T-cell (primary cell): ENCODE data around the gene SLC8A1. TPM values are rescaled to one million over a fixed set of nuclear protein-coding genes. Genes with fewer than 3 reads are reported as not detected.

ENCODE experiments used
- ATAC-seq, 4 experiments: fragments of 200-7000 bp in 3 of 4; fragments of 150-1000 bp in 1 of 4; cut with Tn5 transposase; replicated peaks in 1 of 4; 1 replicate in 3 of 4; 2 replicates in 1 of 4; pipeline ENCODE4 v1.10.0; 2021; ENCODE audit warnings: moderate library complexity in 3 of 4, mild to moderate bottlenecking in 2 of 4, moderate number of reproducible peaks in 1 of 4
- CTCF ChIA-PET, 2 donors: fragments of 300-600 bp; sonication (Branson Sonifier 250); formaldehyde crosslinking; loops; one replicate each; lab custom pipeline; 2022; ENCODE audit warnings: antibody characterized with exemption in 2 of 2; lab: Charles Lee
- POLR2A ChIA-PET, 2 donors: fragments of 300-600 bp; sonication (Branson Sonifier 250); formaldehyde crosslinking; loops; one replicate each; lab custom pipeline; 2022; ENCODE audit warnings: antibody characterized with exemption in 2 of 2; lab: Charles Lee
- DNase-seq, 35 experiments: peaks; one replicate each; pipeline versions ENCODE4 v3.0.0 to v3.0.0-alpha.2; 2013 to 2023
- H3K27ac ChIP-seq: one replicate; pipeline ENCODE4 v1.5.1; 2013; ENCODE audit warnings: low read length
- H3K27me3 ChIP-seq, 2 experiments: replicated peaks in 1 of 2; 1 replicate in 1 of 2; 2 replicates in 1 of 2; pipeline versions ENCODE4 v1.6.1 to v1.7.0; 2013; ENCODE audit warnings: low read length in 1 of 2, mixed read lengths in 1 of 2; ENCODE audit not compliant: control insufficient read depth in 2 of 2, insufficient read depth in 2 of 2; ENCODE audit errors: extremely low read depth in 1 of 2
- H3K36me3 ChIP-seq, 2 donors: 1 replicate in 1 of 2; 2 replicates in 1 of 2; pipeline versions ENCODE4 v1.6.1 to v1.7.0; 2013; ENCODE audit warnings: low read length in 1 of 2; ENCODE audit not compliant: control insufficient read depth in 2 of 2, insufficient read depth in 1 of 2; ENCODE audit errors: extremely low read depth in 1 of 2
- H3K4me1 ChIP-seq, 2 experiments: 1 replicate in 1 of 2; 2 replicates in 1 of 2; pipeline versions ENCODE4 v1.6.1 to v1.7.0; 2013; ENCODE audit warnings: low read length in 2 of 2, mixed read lengths in 1 of 2; ENCODE audit not compliant: insufficient read depth in 2 of 2, control insufficient read depth in 1 of 2; ENCODE audit errors: extremely low read depth in 1 of 2
- H3K4me3 ChIP-seq, 2 donors: 1 replicate in 1 of 2; 2 replicates in 1 of 2; pipeline versions ENCODE4 v1.5.1 to v1.7.0; 2013; ENCODE audit warnings: mild to moderate bottlenecking in 2 of 2, low read length in 1 of 2, moderate library complexity in 1 of 2; ENCODE audit not compliant: control insufficient read depth in 1 of 2; ENCODE audit errors: extremely low read depth in 1 of 2
- H3K9me3 ChIP-seq: 2 replicates; pipeline ENCODE4 v1.7.0; 2013
- H3K27ac Mint-ChIP-seq, 2 donors: one replicate each; pipeline ENCODE4 v1.8.0; 2020 to 2021; ENCODE audit warnings: mild to moderate bottlenecking in 2 of 2, mixed read lengths in 2 of 2
- H3K27me3 Mint-ChIP-seq, 2 donors: one replicate each; pipeline ENCODE4 v1.8.0; 2021 to 2022; ENCODE audit warnings: mixed read lengths in 2 of 2
- H3K36me3 Mint-ChIP-seq: one replicate; pipeline ENCODE4 v1.8.0; 2021; ENCODE audit warnings: mixed read lengths
- H3K4me1 Mint-ChIP-seq, 3 donors: one replicate each; pipeline ENCODE4 v1.8.0; 2020 to 2022; ENCODE audit warnings: mixed read lengths in 3 of 3, mild to moderate bottlenecking in 1 of 3
- H3K4me3 Mint-ChIP-seq, 3 donors: one replicate each; pipeline ENCODE4 v1.8.0; 2020 to 2022; ENCODE audit warnings: mild to moderate bottlenecking in 3 of 3, mixed read lengths in 3 of 3, moderate library complexity in 3 of 3
- H3K9me3 Mint-ChIP-seq, 3 donors: one replicate each; pipeline ENCODE4 v1.8.0; 2020 to 2022; ENCODE audit warnings: mixed read lengths in 3 of 3
- WGBS: methylation state at CpG from one replicate; pipeline ENCODE4 v1.1.5; 2013; ENCODE audit warnings: missing lambda C conversion rate; ENCODE audit not compliant: insufficient coverage; 5-methylcytosine and 5-hydroxymethylcytosine counted together
- total RNA-seq, 35 experiments: library from RNA in 6 of 35; stranded (reverse) in 6 of 35; fragments of 120-200 nt in 1 of 35; gene quantifications; one replicate each; pipeline versions ENCODE4 v1.2.1 to v1.2.4 and lab custom pipeline; 2013 to 2026

The SLC8A1 gene
- total RNA-seq, 5 donors from 2014 or later (not counting 1 experiment from before 2014, with no cell fraction given), result 0.09 to 0.35 (median 0.13) TPM

- Histone ChIP-seq H3K27ac (no peak overlapping the region), H3K4me1 (peaks cover 0 to 4% of the 10 kb centered on the region in 2 experiments), H3K36me3 (no peaks in the 10 kb centered on the region), H3K4me3 (no peak overlapping the region), H3K27me3 (no peaks in the 10 kb centered on the region), H3K9me3 (no peaks in the 10 kb centered on the region)
- CTCF ChIA-PET, result no interaction called here
- ATAC-seq (no peak), DNase-seq (no peak)
- POLR2A ChIA-PET, result no interaction called here
- Mint-ChIP-seq H3K27ac (no peak overlapping the region), H3K36me3 (no peaks in the 10 kb centered on the region), H3K4me3 (no peak overlapping the region), H3K9me3 (peaks cover 0 to 3% (median 0%) of the 10 kb centered on the region in 3 donors), H3K4me1 (no peaks in the 10 kb centered on the region), H3K27me3 (no peaks in the 10 kb centered on the region)
- 95% methylated on average over 3 of the region's 6 CpGs for WGBS
Observed at GRCh38 chr2:40178171-40178778, 273.6 kb downstream of the SLC8A1 start.

- Mint-ChIP-seq H3K9me3 (peaks cover 0 to 3% (median 0%) of the 10 kb centered on the region in 3 donors), H3K36me3 (no peaks in the 10 kb centered on the region), H3K27ac (no peak overlapping the region), H3K4me1 (no peaks in the 10 kb centered on the region), H3K4me3 (no peak overlapping the region), H3K27me3 (no peaks in the 10 kb centered on the region)
- Histone ChIP-seq H3K36me3 (no peaks in the 10 kb centered on the region), H3K4me1 (peaks cover 0 to 4% of the 10 kb centered on the region in 2 experiments), H3K4me3 (no peak overlapping the region), H3K27ac (no peak overlapping the region), H3K27me3 (no peaks in the 10 kb centered on the region), H3K9me3 (no peaks in the 10 kb centered on the region)
- no peak for DNase-seq
- ChIA-PET CTCF (no interaction called here), POLR2A (no interaction called here)
- 60% methylated on average over 1 of the region's 6 CpGs for WGBS
- no peak for ATAC-seq
Observed at GRCh38 chr2:40177366-40177765, 274.5 kb downstream of the SLC8A1 start.

DNA sequence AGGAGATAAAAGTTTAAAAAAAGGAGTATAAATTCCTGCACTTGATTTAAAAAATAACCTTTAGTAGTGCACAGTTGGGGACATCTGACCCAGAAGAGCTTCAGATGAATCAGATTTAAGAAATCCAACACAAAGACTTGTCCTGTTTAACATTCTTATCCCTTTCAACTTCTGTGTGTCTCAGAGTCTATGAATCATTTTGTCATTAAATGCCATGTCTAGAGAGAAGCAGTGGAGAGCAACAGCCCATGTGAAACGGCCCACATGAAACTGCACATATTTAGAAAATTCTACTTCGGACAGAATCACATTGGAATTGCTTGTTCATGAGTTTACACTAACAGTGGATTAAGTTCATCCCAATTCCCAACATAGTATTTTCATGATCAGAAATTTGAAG, 278.6 kb downstream of the SLC8A1 start:
- CTCF ChIA-PET, result no interaction called here
- no CpG with 5 or more reads among the region's 2 CpGs for WGBS
- H3K9me3 ChIP-seq, result no peaks in the 10 kb centered on the region
- no peaks in the 10 kb centered on the region for H3K4me1 ChIP-seq
- no peaks in the 10 kb centered on the region for H3K9me3 Mint-ChIP-seq
- no peak overlapping the region for H3K27ac ChIP-seq
- no peaks in the 10 kb centered on the region for H3K36me3 Mint-ChIP-seq
- H3K4me3 ChIP-seq, result no peak overlapping the region
- H3K4me3 Mint-ChIP-seq, result no peak overlapping the region
- no peaks in the 10 kb centered on the region for H3K27me3 ChIP-seq
- H3K27me3 Mint-ChIP-seq, result no peaks in the 10 kb centered on the region
- POLR2A ChIA-PET, result interaction anchor here in 1 of 2 donors (0.6 kb wide), 1 partner anchor 561 kb away, joined by 5 read pairs; no protein-coding TSS in a partner anchor
- no peak for ATAC-seq
- no peaks in the 10 kb centered on the region for H3K4me1 Mint-ChIP-seq
- DNase-seq, result no peak
- no peaks in the 10 kb centered on the region for H3K36me3 ChIP-seq
- H3K27ac Mint-ChIP-seq, result no peak overlapping the region

DNA sequence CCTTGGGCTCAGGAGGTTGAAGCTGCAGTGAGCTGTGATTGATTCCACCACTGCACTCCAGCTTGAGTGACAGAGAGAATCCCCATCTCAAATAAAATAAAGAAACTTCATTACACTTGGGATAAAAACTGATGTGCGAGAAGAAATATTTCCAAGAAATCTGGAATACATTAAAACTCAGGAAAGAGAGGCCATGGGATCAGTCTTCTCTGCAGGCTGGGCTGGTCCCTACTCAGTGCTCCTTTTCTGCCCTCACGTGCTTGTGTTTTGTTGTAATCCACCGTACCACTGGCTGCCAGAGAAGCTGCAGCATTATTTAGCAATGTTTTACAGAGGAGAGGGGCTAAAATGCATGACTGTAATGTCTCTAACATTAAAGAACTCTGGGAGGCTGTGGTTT, 282.0 kb downstream of the SLC8A1 start:
- CTCF ChIA-PET, result no interaction called here
- Histone ChIP-seq H3K27ac (no peak overlapping the region), H3K36me3 (no peaks in the 10 kb centered on the region), H3K27me3 (no peaks in the 10 kb centered on the region), H3K4me1 (no peaks in the 10 kb centered on the region), H3K9me3 (no peaks in the 10 kb centered on the region), H3K4me3 (no peak overlapping the region)
- ATAC-seq (no peak), DNase-seq (no peak)
- Mint-ChIP-seq H3K27me3 (no peaks in the 10 kb centered on the region), H3K27ac (no peak overlapping the region), H3K36me3 (no peaks in the 10 kb centered on the region), H3K4me3 (no peak overlapping the region), H3K4me1 (no peaks in the 10 kb centered on the region), H3K9me3 (no peaks in the 10 kb centered on the region)
- no CpG with 5 or more reads among the region's 3 CpGs for WGBS
- POLR2A ChIA-PET, result no interaction called here

DNA sequence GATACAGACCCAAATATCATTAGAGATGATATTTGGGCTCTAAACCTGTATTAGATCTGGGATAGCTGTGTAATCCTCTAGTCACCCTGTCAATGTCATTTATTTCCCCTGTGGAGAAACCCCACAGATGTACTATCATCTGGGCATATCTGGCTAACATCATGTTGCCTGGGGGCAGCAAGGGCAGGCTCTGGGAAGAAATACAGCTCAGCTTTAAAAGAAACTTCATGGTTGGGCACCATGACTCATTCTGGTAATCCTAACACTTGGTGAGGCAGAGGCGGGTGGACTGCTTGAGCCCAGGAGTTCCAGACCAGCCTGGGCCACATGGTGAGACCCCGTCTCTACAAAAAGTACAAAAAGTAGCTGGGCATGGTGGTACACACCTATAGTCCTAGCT, 282.5 kb downstream of the SLC8A1 start:
- no peaks in the 10 kb centered on the region for H3K4me1 Mint-ChIP-seq
- H3K4me3 Mint-ChIP-seq, result no peak overlapping the region
- Histone ChIP-seq H3K27ac (no peak overlapping the region), H3K36me3 (no peaks in the 10 kb centered on the region), H3K4me3 (no peak overlapping the region), H3K4me1 (no peaks in the 10 kb centered on the region), H3K9me3 (no peaks in the 10 kb centered on the region), H3K27me3 (no peaks in the 10 kb centered on the region)
- no peak for DNase-seq
- no peak for ATAC-seq
- H3K27me3 Mint-ChIP-seq, result no peaks in the 10 kb centered on the region
- H3K36me3 Mint-ChIP-seq, result no peaks in the 10 kb centered on the region
- no peaks in the 10 kb centered on the region for H3K9me3 Mint-ChIP-seq
- POLR2A ChIA-PET, result no interaction called here
- no peak overlapping the region for H3K27ac Mint-ChIP-seq
- 89% methylated on average over 1 of the region's 2 CpGs for WGBS
- CTCF ChIA-PET, result no interaction called here

DNA sequence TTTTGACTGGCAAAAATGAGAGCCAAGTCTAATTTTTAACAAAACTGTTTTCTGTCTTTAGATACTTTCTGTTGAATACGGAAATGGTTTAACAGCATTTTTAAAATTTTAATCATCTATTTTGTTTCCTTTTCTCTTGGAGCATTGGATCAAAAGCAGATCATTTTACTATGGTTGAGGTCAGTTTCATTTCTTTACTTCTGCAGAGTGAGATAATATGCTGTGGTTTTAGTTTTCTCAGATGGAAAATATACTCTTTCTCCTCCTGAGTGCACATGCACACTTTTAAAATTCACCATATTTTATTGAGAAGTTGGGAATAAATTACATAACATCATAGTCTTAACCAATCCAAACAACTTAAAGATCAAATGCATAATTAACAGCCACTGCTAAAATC, 283.3 kb downstream of the SLC8A1 start:
- Histone ChIP-seq H3K27ac (no peak overlapping the region), H3K27me3 (no peaks in the 10 kb centered on the region), H3K4me1 (no peaks in the 10 kb centered on the region), H3K4me3 (no peak overlapping the region), H3K36me3 (no peaks in the 10 kb centered on the region), H3K9me3 (no peaks in the 10 kb centered on the region)
- ChIA-PET POLR2A (no interaction called here), CTCF (no interaction called here)
- ATAC-seq (no peak), DNase-seq (no peak)
- no peaks in the 10 kb centered on the region for H3K36me3 Mint-ChIP-seq
- H3K9me3 Mint-ChIP-seq, result no peaks in the 10 kb centered on the region
- H3K4me3 Mint-ChIP-seq, result no peak overlapping the region
- H3K4me1 Mint-ChIP-seq, result no peaks in the 10 kb centered on the region
- no CpG with 5 or more reads among the region's 1 CpG for WGBS
- H3K27ac Mint-ChIP-seq, result no peak overlapping the region
- no peaks in the 10 kb centered on the region for H3K27me3 Mint-ChIP-seq

DNA sequence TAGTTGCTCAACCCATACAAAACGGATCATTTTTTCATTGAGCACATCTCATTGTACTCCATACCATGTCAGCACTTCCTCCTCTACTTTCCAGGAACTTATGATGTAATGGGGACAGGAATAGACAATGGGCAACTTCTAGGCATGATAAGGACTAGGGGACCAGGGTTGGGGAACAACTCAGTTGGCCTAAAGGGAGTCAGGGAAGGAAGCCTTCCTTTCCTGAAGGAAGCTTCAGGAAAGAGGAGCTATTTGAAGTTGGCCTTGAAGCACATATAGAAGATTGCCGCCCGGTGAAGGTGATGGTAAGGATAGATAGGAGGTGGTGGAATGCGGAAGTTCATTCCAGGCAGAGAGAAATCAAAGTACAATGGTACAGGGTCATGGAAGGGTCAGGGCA, 283.9 kb downstream of the SLC8A1 start:
- ChIA-PET POLR2A (no interaction called here), CTCF (no interaction called here)
- Histone ChIP-seq H3K4me1 (no peaks in the 10 kb centered on the region), H3K9me3 (no peaks in the 10 kb centered on the region), H3K27me3 (no peaks in the 10 kb centered on the region), H3K36me3 (no peaks in the 10 kb centered on the region), H3K27ac (no peak overlapping the region), H3K4me3 (no peak overlapping the region)
- H3K27me3 Mint-ChIP-seq, result no peaks in the 10 kb centered on the region
- no peak overlapping the region for H3K4me3 Mint-ChIP-seq
- WGBS, result no CpG with 5 or more reads among the region's 4 CpGs
- no peaks in the 10 kb centered on the region for H3K9me3 Mint-ChIP-seq
- H3K36me3 Mint-ChIP-seq, result no peaks in the 10 kb centered on the region
- H3K4me1 Mint-ChIP-seq, result no peaks in the 10 kb centered on the region
- DNase-seq, result no peak
- no peak for ATAC-seq
- no peak overlapping the region for H3K27ac Mint-ChIP-seq
